IMR-90 (cell line): ENCODE measurements around the gene RNF34. TPM values are rescaled to one million over a fixed set of nuclear protein-coding genes. Genes with fewer than 3 reads are reported as not detected.

Experiments used
- ATAC-seq: fragments of 200-7000 bp; cut with Tn5 transposase; 2 replicates; pipeline ENCODE4 v1.9.1; 2020; ENCODE audit warnings: low read depth, mild to moderate bottlenecking, moderate library complexity
- BruUV-seq: library from RNA; stranded (reverse); fragments of 400-500 nt; replicated peaks from 2 replicates; lab custom pipeline; 2021; lab: Mats Ljungman, UMichigan
- CTCF ChIA-PET: fragments of 300-600 bp; formaldehyde crosslinking; extraction: SDS; loops from one replicate; lab custom pipeline; 2021; ENCODE audit warnings: antibody characterized with exemption; lab: Yijun Ruan, JAX
- POLR2A ChIA-PET: fragments of 300-600 bp; sonication (Branson Sonifier 250); formaldehyde crosslinking; loops from one replicate; lab custom pipeline; 2022; ENCODE audit warnings: antibody characterized with exemption; ENCODE audit not compliant: unreplicated experiment; lab: Charles Lee
- DNase-seq: peaks from one replicate; pipeline ENCODE4 v3.0.0; 2013
- H2AFZ ChIP-seq: replicated peaks from 2 replicates; pipeline ENCODE3; 2013; ENCODE audit warnings: low read length, mild to moderate bottlenecking; ENCODE audit not compliant: poor library complexity
- H2AK5ac ChIP-seq: 2 replicates; pipeline ENCODE4 v1.6.1; 2013; ENCODE audit warnings: low read depth, low read length, inconsistent platforms
- H2AK9ac ChIP-seq: replicated peaks from 2 replicates; pipeline ENCODE3; 2013; ENCODE audit warnings: mild to moderate bottlenecking, low read depth, low read length, moderate library complexity; ENCODE audit not compliant: poor library complexity
- H2BK120ac ChIP-seq: 2 replicates; pipeline ENCODE4 v1.6.1; 2013; ENCODE audit warnings: low read depth, low read length, inconsistent platforms
- H2BK15ac ChIP-seq: 3 replicates; pipeline ENCODE4 v1.6.1; 2013; ENCODE audit warnings: low read depth, low read length, inconsistent platforms
- H2BK20ac ChIP-seq: 2 replicates; pipeline ENCODE4 v1.6.1; 2013; ENCODE audit warnings: low read depth, mild to moderate bottlenecking, inconsistent platforms, low read length, moderate library complexity
- H2BK5ac ChIP-seq: 2 replicates; pipeline ENCODE4 v1.6.1; 2013; ENCODE audit warnings: mild to moderate bottlenecking, low read depth, low read length, inconsistent platforms; ENCODE audit not compliant: poor library complexity, severe bottlenecking
- H3K14ac ChIP-seq: replicated peaks from 2 replicates; pipeline ENCODE4 v1.6.1; 2013; ENCODE audit warnings: low read depth, low read length, inconsistent platforms
- H3K18ac ChIP-seq: 2 replicates; pipeline ENCODE4 v1.6.1; 2013; ENCODE audit warnings: low read depth, low read length, control low read depth
- H3K23ac ChIP-seq: 2 replicates; pipeline ENCODE4 v1.6.1; 2013; ENCODE audit warnings: low read depth, low read length, inconsistent platforms
- H3K27ac ChIP-seq: 2 replicates; pipeline ENCODE4 v1.5.1; 2013; ENCODE audit warnings: mild to moderate bottlenecking, control low read depth, low read length; ENCODE audit not compliant: insufficient read depth
- H3K27me3 ChIP-seq: 2 replicates; pipeline ENCODE4 v1.6.1; 2013; ENCODE audit warnings: low read length; ENCODE audit not compliant: control insufficient read depth, insufficient read depth
- H3K36me3 ChIP-seq: 2 replicates; pipeline ENCODE4 v1.6.1; 2013; ENCODE audit warnings: low read length, mixed read lengths; ENCODE audit not compliant: control insufficient read depth, insufficient read depth
- H3K4ac ChIP-seq: 2 replicates; pipeline ENCODE4 v1.6.1; 2013; ENCODE audit warnings: low read depth, low read length, inconsistent platforms
- H3K4me1 ChIP-seq: 2 replicates; pipeline ENCODE4 v1.6.1; 2013; ENCODE audit warnings: low read length, mixed read lengths; ENCODE audit not compliant: control insufficient read depth, insufficient read depth
- H3K4me2 ChIP-seq: 2 replicates; pipeline ENCODE4 v1.6.1; 2013; ENCODE audit warnings: low read depth, mild to moderate bottlenecking, control low read depth, low read length, moderate library complexity
- H3K4me3 ChIP-seq: 2 replicates; pipeline ENCODE4 v1.5.1; 2013; ENCODE audit warnings: low read depth, mild to moderate bottlenecking, control low read depth, low read length, moderate library complexity; ENCODE audit not compliant: insufficient read depth
- H3K56ac ChIP-seq: 2 replicates; pipeline ENCODE4 v1.6.1; 2013; ENCODE audit warnings: low read length, inconsistent platforms; ENCODE audit not compliant: insufficient read depth; ENCODE audit errors: extremely low read depth
- H3K79me1 ChIP-seq, 2 experiments: 2 replicates each; pipeline ENCODE4 v1.6.1; 2013; ENCODE audit warnings: low read length in 2 of 2, inconsistent platforms in 1 of 2, low read depth in 1 of 2
- H3K9ac ChIP-seq: 2 replicates; pipeline ENCODE4 v1.6.1; 2013; ENCODE audit warnings: low read depth, low read length, control low read depth
- H3K9me1 ChIP-seq: 2 replicates; pipeline ENCODE4 v1.6.1; 2013; ENCODE audit warnings: low read length, inconsistent platforms; ENCODE audit not compliant: insufficient read depth
- H3K9me3 ChIP-seq: 2 replicates; pipeline ENCODE4 v1.6.1; 2013; ENCODE audit warnings: low read length; ENCODE audit not compliant: control insufficient read depth, insufficient read depth
- H4K20me1 ChIP-seq: 2 replicates; pipeline ENCODE4 v1.6.1; 2013; ENCODE audit warnings: low read length, inconsistent platforms; ENCODE audit not compliant: insufficient read depth
- H4K5ac ChIP-seq: 2 replicates; pipeline ENCODE4 v1.6.1; 2013; ENCODE audit warnings: mild to moderate bottlenecking, low read depth, low read length, control low read depth
- H4K8ac ChIP-seq, 2 experiments: 2 replicates each; pipeline ENCODE4 v1.6.1; 2013; ENCODE audit warnings: low read depth in 2 of 2, low read length in 2 of 2, control low read depth in 1 of 2, inconsistent platforms in 1 of 2
- H4K91ac ChIP-seq: 2 replicates; pipeline ENCODE4 v1.6.1; 2013; ENCODE audit warnings: low read depth, low read length, inconsistent platforms; ENCODE audit not compliant: insufficient read depth
- ELK1 ChIP-seq: fragments of 150-350 bp; IDR thresholded peaks from 2 replicates; pipeline ENCODE4 v1.6.1; 2016; ENCODE audit warnings: low read depth, mild to moderate bottlenecking, low read length, moderate library complexity, borderline replicate concordance
- MAZ ChIP-seq: IDR thresholded peaks from 2 replicates; pipeline ENCODE4 v1.6.1; 2012; ENCODE audit warnings: low read depth, mild to moderate bottlenecking, low read length, improper control_type of control experiment, moderate library complexity, borderline replicate concordance
- RAD21 ChIP-seq: IDR thresholded peaks from 2 replicates; pipeline ENCODE4 v1.6.1; 2012; ENCODE audit warnings: low read length, improper control_type of control experiment
- RFX5 ChIP-seq: IDR thresholded peaks from 2 replicates; pipeline ENCODE4 v1.8.0; 2012; ENCODE audit warnings: low read depth, mild to moderate bottlenecking, low read length, moderate library complexity
- WGBS, 2 experiments: methylation state at CpG; one replicate each; pipeline versions ENCODE4 v1.1.5 to v1.1.7; 2013; ENCODE audit warnings: missing lambda C conversion rate in 2 of 2; ENCODE audit not compliant: insufficient read length in 1 of 2; ENCODE audit errors: extremely low coverage in 2 of 2; 5-methylcytosine and 5-hydroxymethylcytosine counted together
- dilution Hi-C: fragments of 300-500 bp; cut with HindIII; formaldehyde crosslinking; loops from one replicate; pipeline ENCODE4 v1.14.3; 2018; ENCODE audit warnings: low sequenced_read_pairs; ENCODE audit not compliant: unreplicated experiment
- in situ Hi-C: fragments of 300-500 bp; cut with MboI; formaldehyde crosslinking; loops from 3 replicates; pipeline ENCODE4 v1.14.3; 2019; ENCODE audit warnings: low sequenced_read_pairs, inconsistent platforms, mixed read lengths
- intact Hi-C: fragments of 100-400 bp; cut with micrococcal nuclease; formaldehyde crosslinking; loops from 2 replicates; pipeline ENCODE4 v1.10.0; 2022
- polyA plus RNA-seq, 3 experiments: library from polyadenylated mRNA; depleted of rRNA; stranded (reverse); fragments of >200 nt; gene quantifications; 2 replicates each; pipeline ENCODE4 v1.2.3, GENCODE V29; 2012; ENCODE audit warnings: low replicate concordance in 1 of 3
- total RNA-seq: library from RNA; depleted of rRNA; stranded (reverse); fragments of >200 nt; gene quantifications from 2 replicates; pipeline ENCODE4 v1.2.3, GENCODE V29; 2012

The RNF34 gene
- total and polyA plus RNA-seq, 2 of the 4 experiments (the other 2 are of a cell fraction): 33.2 to 69.5 TPM

DNA sequence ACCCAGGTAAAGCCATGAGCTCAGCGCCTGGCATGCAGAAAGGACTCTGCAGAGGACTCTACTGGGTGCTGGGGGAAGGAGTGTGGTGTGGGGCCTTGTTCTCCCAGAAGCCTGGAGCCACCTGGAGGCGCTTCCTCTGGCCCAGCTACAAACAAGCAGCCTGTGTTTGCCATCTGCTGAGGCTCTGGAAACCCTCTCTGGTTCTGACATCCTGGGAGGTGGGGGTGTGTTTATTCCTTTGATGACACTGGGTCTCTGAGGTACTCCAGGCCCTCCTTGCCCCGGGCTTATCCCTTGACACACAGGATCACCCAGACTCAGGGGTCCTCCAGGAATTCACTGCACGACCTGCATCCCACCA lies 44.9 kb downstream of the RNF34 start:
- H3K4ac ChIP-seq: no peak overlapping the region
- DNase-seq: no peak
- in situ Hi-C loops: no loop called here
- no peak overlapping the region for H2BK5ac ChIP-seq
- H4K20me1 ChIP-seq: no peaks in the 10 kb centered on the region
- H3K27me3 ChIP-seq: no peaks in the 10 kb centered on the region
- no TSS peak for BruUV-seq
- no peak overlapping the region for H4K8ac ChIP-seq
- CTCF ChIA-PET: no interaction called here
- no peak for TF ChIP-seq ELK1
- no peak for TF ChIP-seq RAD21
- no peak for TF ChIP-seq MAZ
- no peak for TF ChIP-seq RFX5
- no peak overlapping the region for H3K9ac ChIP-seq
- no peak overlapping the region for H2AK5ac ChIP-seq
- H2BK15ac ChIP-seq: no peak overlapping the region
- dilution Hi-C loops: no loop called here
- peaks cover 8 to 39% of the 10 kb centered on the region in 2 experiments; a peak in 3 of 4 replicates for H3K79me1 ChIP-seq
- no peak overlapping the region for H3K23ac ChIP-seq
- no peaks in the 10 kb centered on the region for H3K9me3 ChIP-seq
- no peak overlapping the region for H4K91ac ChIP-seq
- H3K18ac ChIP-seq: no peak overlapping the region
- no peak for ATAC-seq
- H3K27ac ChIP-seq: no peak overlapping the region
- H2AFZ ChIP-seq: no peak overlapping the region
- H3K14ac ChIP-seq: no peak overlapping the region
- H3K4me1 ChIP-seq: no peaks in the 10 kb centered on the region
- no peak overlapping the region for H3K4me3 ChIP-seq
- no peak overlapping the region for H3K4me2 ChIP-seq
- no peaks in the 10 kb centered on the region; the same call in 1 of the 2 replicates for H3K9me1 ChIP-seq
- H4K5ac ChIP-seq: no peak overlapping the region
- H2BK20ac ChIP-seq: no peak overlapping the region
- intact Hi-C loops: no loop called here
- POLR2A ChIA-PET: no interaction called here
- no peak overlapping the region for H3K56ac ChIP-seq
- WGBS, 2 experiments: 100% methylated on average over 2 of the region's 4 CpGs; no CpG with 5 or more reads in 1 of the 2 experiments
- peaks cover 38% of the 10 kb centered on the region for H3K36me3 ChIP-seq
- peak overlapping the region; percentile 37 for H2AK9ac ChIP-seq
- no peak overlapping the region for H2BK120ac ChIP-seq
